ENCODE data around the gene INPP4A. TPM values are rescaled to one million over a fixed set of nuclear protein-coding genes. Genes with fewer than 3 reads are reported as not detected.

Gene INPP4A
- polyA plus RNA-seq, 1 of the 3 experiments (the other 2 are of a cell fraction) = 15.0 TPM

GRCh38 chr2:98570356-98570755, 125.7 kb downstream of the INPP4A start:
- Histone ChIP-seq H3K36me3 (replicated peaks in 1 of 2; ENCODE audit: control insufficient read depth in 1 of 2, insufficient read depth in 2 of 2, low read length in 1 of 2) (peaks cover 0 to 36% of the 10 kb centered on the region in 2 experiments), H2AFZ (ENCODE audit: low read depth) (no peak overlapping the region), H3K4me3 (ENCODE audit: low read depth in 2 of 2, low read length in 1 of 2) (no peak overlapping the region), H3K9me2 (no peaks in the 10 kb centered on the region), H3K9ac (no peak overlapping the region), H3F3A (replicated peaks; ENCODE audit: insufficient read depth) (no peaks in the 10 kb centered on the region), H3K4me2 (no peak overlapping the region), H3K4me1 (ENCODE audit: control insufficient read depth in 1 of 2, insufficient read depth in 2 of 2, low read depth in 1 of 2, low read length in 1 of 2) (peaks cover 0 to 2% of the 10 kb centered on the region in 2 experiments; a peak in 1 of 4 replicates), H3K27ac (ENCODE audit: low read depth in 2 of 2, low read length in 1 of 2) (no peak overlapping the region), H4K20me1 (ENCODE audit: insufficient read depth) (no peaks in the 10 kb centered on the region), H3K27me3 (ENCODE audit: insufficient read depth) (no peaks in the 10 kb centered on the region), H3K79me2 (ENCODE audit: insufficient read depth) (no peaks in the 10 kb centered on the region), H3K9me3 (no peaks in the 10 kb centered on the region)
- no peak for DNase-seq
- ChIA-PET POLR2A (no interaction called here), CTCF (interaction anchor here (1.1 to 2.2 kb wide), 3 partner anchors 11 to 157 kb away, joined by 3 to 8 read pairs (median 7); no protein-coding TSS in a partner anchor)
- 92% methylated on average over 3 of the region's 5 CpGs for WGBS (ENCODE audit: low lambda C conversion rate)
- no peak for TF ChIP-seq FOXM1 (IDR thresholded peaks at IDR 0.05; ENCODE audit: low read depth)
- no peak for TF ChIP-seq USF2 (IDR thresholded peaks at IDR 0.05; ENCODE audit: borderline replicate concordance, low read depth, low read length)
- no peak for TF ChIP-seq TAF1 (IDR thresholded peaks at IDR 0.05; ENCODE audit: borderline replicate concordance, low read depth, low read length)
- no peak for TF ChIP-seq YY1 (IDR thresholded peaks at IDR 0.05; ENCODE audit: low read depth)
- no peak for TF ChIP-seq RCOR1 (IDR thresholded peaks at IDR 0.05; ENCODE audit: low read length)
- no peak for TF ChIP-seq EZH2phosphoT487 (IDR thresholded peaks at IDR 0.05; ENCODE audit: borderline replicate concordance, low read depth)
- no peak for TF ChIP-seq RXRA (IDR thresholded peaks at IDR 0.05; ENCODE audit: borderline replicate concordance, low read depth)
- TF ChIP-seq GATA2 (CRISPR knock-in tag; IDR thresholded peaks at IDR 0.05) = no peak
- TF ChIP-seq POLR2AphosphoS5 (IDR thresholded peaks at IDR 0.05; ENCODE audit: low read depth, low read length) = no peak
- TF ChIP-seq SIN3A (IDR thresholded peaks at IDR 0.05; ENCODE audit: borderline replicate concordance, low read depth, low read length) = no peak
- TF ChIP-seq EP300 (IDR thresholded peaks at IDR 0.05; ENCODE audit: borderline replicate concordance in 1 of 2, low read depth in 1 of 2, low read length in 1 of 2) = no peak
- no peak for TF ChIP-seq RAD21 (IDR thresholded peaks at IDR 0.05; ENCODE audit: low read length)
- TF ChIP-seq MXI1 (IDR thresholded peaks at IDR 0.05; ENCODE audit: low read depth, low read length) = no peak
- TF ChIP-seq ELF1 (IDR thresholded peaks at IDR 0.05) = no peak

GRCh38 chr2:98571121-98571701, 126.6 kb downstream of the INPP4A start:
- no peak overlapping the region for H3K9ac ChIP-seq
- no peaks in the 10 kb centered on the region for H3K9me3 ChIP-seq
- WGBS (ENCODE audit: low lambda C conversion rate) = 92% methylated on average over 10 of the region's 13 CpGs
- TF ChIP-seq ELF1 (IDR thresholded peaks at IDR 0.05) = no peak
- TF ChIP-seq FOSL2 (IDR thresholded peaks at IDR 0.05; ENCODE audit: borderline replicate concordance, low read depth) = no peak
- no peak for TF ChIP-seq FOXM1 (IDR thresholded peaks at IDR 0.05; ENCODE audit: low read depth)
- no peak for TF ChIP-seq REST (IDR thresholded peaks at IDR 0.05; ENCODE audit: low read depth, low read length)
- TF ChIP-seq POLR2AphosphoS5 (IDR thresholded peaks at IDR 0.05; ENCODE audit: low read depth, low read length) = no peak
- TF ChIP-seq RAD21 (IDR thresholded peaks at IDR 0.05; ENCODE audit: low read length) = no peak
- TF ChIP-seq TAF1 (IDR thresholded peaks at IDR 0.05; ENCODE audit: borderline replicate concordance, low read depth, low read length) = no peak
- TF ChIP-seq RCOR1 (IDR thresholded peaks at IDR 0.05; ENCODE audit: low read length) = no peak
- no peak for TF ChIP-seq FOXJ3 (CRISPR knock-in tag; IDR thresholded peaks at IDR 0.05)
- no peak for TF ChIP-seq GABPA (IDR thresholded peaks at IDR 0.05; ENCODE audit: low read depth)
- TF ChIP-seq MAX (IDR thresholded peaks at IDR 0.05; ENCODE audit: low read depth) = no peak
- no peak for TF ChIP-seq SIN3A (IDR thresholded peaks at IDR 0.05; ENCODE audit: borderline replicate concordance, low read depth, low read length)
- no peak for TF ChIP-seq CHD2 (IDR thresholded peaks at IDR 0.05; ENCODE audit: low read length, partially characterized antibody)
- no peak for TF ChIP-seq RFX5 (IDR thresholded peaks at IDR 0.05; ENCODE audit: low read length)
- TF ChIP-seq RXRA (IDR thresholded peaks at IDR 0.05; ENCODE audit: borderline replicate concordance, low read depth) = no peak
- ChIA-PET POLR2A (no interaction called here), CTCF (no interaction called here)
- H3K79me2 ChIP-seq (ENCODE audit: insufficient read depth) = no peaks in the 10 kb centered on the region
- no peaks in the 10 kb centered on the region for H4K20me1 ChIP-seq (ENCODE audit: insufficient read depth)
- no peaks in the 10 kb centered on the region for H3F3A ChIP-seq (replicated peaks; ENCODE audit: insufficient read depth)
- H3K4me2 ChIP-seq = no peak overlapping the region
- H2AFZ ChIP-seq (ENCODE audit: low read depth) = no peak overlapping the region
- no peak overlapping the region for H3K4me3 ChIP-seq (ENCODE audit: low read depth in 2 of 2, low read length in 1 of 2)
- DNase-seq = no peak
- H3K27ac ChIP-seq (ENCODE audit: low read depth in 2 of 2, low read length in 1 of 2) = no peak overlapping the region
- peaks cover 0 to 2% of the 10 kb centered on the region in 2 experiments; a peak in 1 of 4 replicates for H3K4me1 ChIP-seq (ENCODE audit: control insufficient read depth in 1 of 2, insufficient read depth in 2 of 2, low read depth in 1 of 2, low read length in 1 of 2)
- no peaks in the 10 kb centered on the region for H3K27me3 ChIP-seq (ENCODE audit: insufficient read depth)
- H3K36me3 ChIP-seq (replicated peaks in 1 of 2; ENCODE audit: control insufficient read depth in 1 of 2, insufficient read depth in 2 of 2, low read length in 1 of 2) = peaks cover 0 to 30% of the 10 kb centered on the region in 2 experiments
- H3K9me2 ChIP-seq = no peaks in the 10 kb centered on the region

All from SK-N-SH (cell line).